MG63 (cell line): Measurements from ENCODE around the gene MTHFD2. TPM values are rescaled to one million over a fixed set of nuclear protein-coding genes. Genes with fewer than 3 reads are reported as not detected.

Experiments used
- DNase-seq: peaks from one replicate; pipeline ENCODE4 v3.0.0-alpha.2; 2020
- H3K27me3 ChIP-seq: fragments of 250-450 bp; sonication (Bioruptor Pico); 2 replicates; pipeline ENCODE4 v1.5.1; 2020; ENCODE audit warnings: mild to moderate bottlenecking, moderate library complexity
- H3K36me3 ChIP-seq: fragments of 250-450 bp; sonication (Bioruptor Pico); 2 replicates; pipeline ENCODE4 v1.5.1; 2020; ENCODE audit warnings: mild to moderate bottlenecking, moderate library complexity
- H3K4me3 ChIP-seq: fragments of 250-450 bp; sonication (Bioruptor Pico); 2 replicates; pipeline ENCODE4 v1.5.1; 2020; ENCODE audit warnings: mild to moderate bottlenecking, moderate library complexity
- H3K9me3 ChIP-seq: fragments of 250-450 bp; sonication (Bioruptor Pico); 2 replicates; pipeline ENCODE4 v1.5.1; 2020; ENCODE audit warnings: mild to moderate bottlenecking, moderate library complexity
- total RNA-seq: library from RNA; depleted of rRNA; stranded (reverse); fragments of >200 nt; shearing (Covaris generic); gene quantifications from 2 replicates; pipeline ENCODE4 v1.2.3, GENCODE V29; 2014; ENCODE audit warnings: low replicate concordance

MTHFD2 gene
- total RNA-seq, 1 experiment from 2014 or later: 448 TPM

DNA sequence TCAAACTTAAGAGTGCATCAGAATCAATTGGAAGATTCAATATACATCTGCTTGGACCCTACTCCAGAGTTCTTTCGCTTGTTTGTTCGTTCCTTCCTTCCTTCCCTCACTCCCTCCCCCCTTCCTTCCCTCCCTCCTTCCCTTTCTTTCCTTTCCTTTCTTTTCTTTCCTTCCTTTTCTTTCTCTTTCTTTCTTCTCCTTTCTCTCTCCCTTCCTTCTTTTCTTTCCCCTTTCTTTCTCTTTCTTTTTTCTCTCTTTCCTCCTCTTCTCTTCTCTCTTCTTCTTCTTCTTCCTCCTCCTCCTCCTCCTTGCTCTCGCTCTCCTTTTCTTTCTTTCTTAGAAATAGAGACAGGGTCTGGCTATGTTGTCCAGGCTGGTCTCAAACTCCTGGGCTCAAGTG lies 45.9 kb downstream of the MTHFD2 start:
- no peak for DNase-seq
- Histone ChIP-seq H3K4me3 (no peak overlapping the region), H3K9me3 (no peaks in the 10 kb centered on the region; the same call in 1 of the 2 replicates), H3K36me3 (no peaks in the 10 kb centered on the region), H3K27me3 (no peaks in the 10 kb centered on the region)

GRCh38 chr2:74246496-74247195 lies 48.2 kb downstream of the MTHFD2 start:
- H3K4me3 ChIP-seq: no peak overlapping the region
- no peaks in the 10 kb centered on the region for H3K9me3 ChIP-seq
- DNase-seq: no peak
- no peaks in the 10 kb centered on the region for H3K27me3 ChIP-seq
- no peaks in the 10 kb centered on the region for H3K36me3 ChIP-seq

GRCh38 chr2:74249406-74250122 lies 51.1 kb downstream of the MTHFD2 start:
- Histone ChIP-seq H3K36me3 (no peaks in the 10 kb centered on the region), H3K4me3 (no peak overlapping the region), H3K9me3 (no peaks in the 10 kb centered on the region), H3K27me3 (no peaks in the 10 kb centered on the region)
- no peak for DNase-seq

GRCh38 chr2:74250189-74250631 lies 51.8 kb downstream of the MTHFD2 start:
- no peaks in the 10 kb centered on the region for H3K27me3 ChIP-seq
- H3K4me3 ChIP-seq: no peak overlapping the region
- H3K9me3 ChIP-seq: no peaks in the 10 kb centered on the region
- H3K36me3 ChIP-seq: no peaks in the 10 kb centered on the region
- DNase-seq: no peak

DNA sequence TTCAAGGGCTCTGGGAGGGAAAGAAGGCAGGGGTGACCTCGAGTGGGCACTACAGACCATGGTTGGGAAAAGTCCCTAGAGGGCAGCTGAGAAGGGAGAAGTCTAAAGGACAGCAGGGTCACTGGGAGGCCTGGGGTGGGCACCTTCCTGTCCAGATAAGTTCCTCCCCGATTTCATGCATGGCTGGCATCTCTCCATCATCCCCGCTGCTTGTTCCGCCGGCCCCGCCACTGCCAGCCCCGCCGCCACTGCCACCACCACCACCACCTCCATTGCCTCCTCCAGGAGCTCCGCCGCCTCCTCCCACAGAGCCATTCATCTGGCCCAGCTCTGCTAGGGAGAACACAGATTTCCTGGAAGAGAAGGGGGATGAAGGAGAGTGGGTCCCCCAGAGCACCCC lies 53.6 kb downstream of the MTHFD2 start:
- no peaks in the 10 kb centered on the region for H3K9me3 ChIP-seq
- no peaks in the 10 kb centered on the region for H3K27me3 ChIP-seq
- no peak overlapping the region for H3K4me3 ChIP-seq
- H3K36me3 ChIP-seq: no peaks in the 10 kb centered on the region
- no peak for DNase-seq

DNA sequence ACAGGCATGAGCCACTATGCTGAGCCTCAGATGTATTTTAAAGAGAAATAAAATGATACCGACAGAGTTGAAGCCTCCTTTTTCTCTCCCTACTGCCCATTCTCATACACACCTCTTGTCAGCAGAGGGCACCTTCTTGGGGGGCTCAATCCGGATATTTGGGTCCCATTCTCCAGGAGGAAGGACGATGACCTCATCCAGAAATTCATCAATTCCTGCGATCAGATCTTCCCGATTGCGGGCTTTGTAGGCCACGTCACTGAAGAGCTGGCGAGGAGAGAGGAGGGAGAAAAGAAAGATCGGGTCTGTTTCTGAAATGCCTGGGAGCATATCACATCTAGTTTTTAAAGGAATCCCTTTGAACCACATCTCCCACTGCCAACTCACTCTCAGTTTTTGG lies 54.4 kb downstream of the MTHFD2 start:
- no peaks in the 10 kb centered on the region for H3K27me3 ChIP-seq
- no peak overlapping the region for H3K4me3 ChIP-seq
- no peaks in the 10 kb centered on the region for H3K36me3 ChIP-seq
- DNase-seq: no peak
- H3K9me3 ChIP-seq: no peaks in the 10 kb centered on the region

GRCh38 chr2:74253306-74253970 lies 55.0 kb downstream of the MTHFD2 start:
- Histone ChIP-seq H3K9me3 (no peaks in the 10 kb centered on the region), H3K27me3 (no peaks in the 10 kb centered on the region), H3K4me3 (no peak overlapping the region), H3K36me3 (no peaks in the 10 kb centered on the region)
- DNase-seq: no peak

DNA sequence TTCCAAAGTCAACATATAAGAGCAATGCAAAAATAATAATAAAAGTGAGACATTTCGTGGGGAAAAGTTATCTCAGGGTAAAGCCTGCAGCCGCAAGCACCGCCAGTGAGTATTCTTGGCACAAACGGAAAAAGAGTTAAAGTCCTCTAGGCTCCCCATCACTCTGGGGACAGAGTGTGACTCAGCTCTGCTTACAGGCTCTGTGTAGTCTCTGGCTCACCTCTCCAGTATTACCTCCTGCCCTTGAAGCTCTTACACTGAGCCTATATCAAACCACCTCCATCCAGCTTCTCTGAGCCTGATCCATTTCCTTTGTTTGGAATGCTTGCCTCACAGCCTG lies 55.5 kb downstream of the MTHFD2 start:
- no peak for DNase-seq
- no peaks in the 10 kb centered on the region for H3K36me3 ChIP-seq

DNA sequence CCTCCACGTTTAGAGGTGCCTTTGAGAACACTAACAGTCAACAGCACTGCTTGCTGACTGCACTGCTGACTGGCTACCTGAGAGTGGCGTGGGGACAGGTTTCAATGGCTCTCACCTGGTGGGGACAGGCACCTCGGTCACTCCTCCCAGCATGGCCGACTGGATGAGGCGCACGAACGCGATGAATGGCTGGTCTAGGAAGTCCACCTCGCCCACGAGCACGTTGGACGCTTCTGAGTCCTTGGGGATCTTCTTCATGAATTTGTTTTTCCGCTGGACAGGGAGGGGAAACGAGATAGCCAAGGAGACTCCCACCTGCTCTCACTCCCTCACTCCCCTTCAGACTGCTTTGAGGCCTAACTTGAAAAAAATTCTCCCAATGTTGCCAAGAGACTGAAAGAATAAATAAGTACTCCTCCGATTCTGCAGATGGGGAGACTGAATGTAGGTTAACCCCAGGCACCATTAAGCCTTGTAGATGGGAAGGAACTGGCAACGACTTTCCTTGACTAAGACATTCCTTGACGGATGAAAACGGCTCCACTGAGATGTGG lies 57.3 kb downstream of the MTHFD2 start:
- no peak for DNase-seq
- H3K27me3 ChIP-seq: no peaks in the 10 kb centered on the region
- H3K4me3 ChIP-seq: no peak overlapping the region
- H3K36me3 ChIP-seq: no peaks in the 10 kb centered on the region
- no peaks in the 10 kb centered on the region for H3K9me3 ChIP-seq

More for the DNA sequence above, 55.5 kb downstream of the MTHFD2 start:
- Histone ChIP-seq H3K9me3 (no peaks in the 10 kb centered on the region), H3K4me3 (no peak overlapping the region), H3K27me3 (no peaks in the 10 kb centered on the region)

DNA sequence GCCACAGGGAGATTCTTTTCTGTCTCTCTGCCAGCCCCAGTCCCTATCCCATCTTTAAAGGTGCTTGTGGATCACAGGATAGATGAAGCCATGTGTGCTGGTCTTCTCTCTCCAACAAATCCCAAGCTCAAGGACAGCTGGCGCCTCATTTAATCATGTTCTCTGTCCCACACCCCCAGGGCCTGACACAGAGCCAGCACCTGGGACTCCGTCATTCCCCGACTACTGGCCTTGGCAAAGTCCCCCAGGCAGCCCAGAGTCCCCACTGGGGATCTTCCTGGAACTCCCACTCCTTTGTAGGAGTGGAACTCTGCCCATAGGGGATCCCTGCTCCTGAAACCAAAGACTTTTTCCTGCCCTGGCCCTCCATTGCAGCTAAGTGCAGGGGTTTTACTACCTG lies 60.8 kb downstream of the MTHFD2 start:
- Histone ChIP-seq H3K4me3 (no peak overlapping the region), H3K36me3 (no peaks in the 10 kb centered on the region), H3K27me3 (no peaks in the 10 kb centered on the region), H3K9me3 (no peaks in the 10 kb centered on the region)
- DNase-seq: no peak

- Histone ChIP-seq H3K36me3 (no peaks in the 10 kb centered on the region), H3K27me3 (no peaks in the 10 kb centered on the region), H3K4me3 (no peak overlapping the region), H3K9me3 (no peaks in the 10 kb centered on the region)
- no peak for DNase-seq
These were observed 61.3 kb downstream of the MTHFD2 start for GRCh38 chr2:74259733-74260132.

DNA sequence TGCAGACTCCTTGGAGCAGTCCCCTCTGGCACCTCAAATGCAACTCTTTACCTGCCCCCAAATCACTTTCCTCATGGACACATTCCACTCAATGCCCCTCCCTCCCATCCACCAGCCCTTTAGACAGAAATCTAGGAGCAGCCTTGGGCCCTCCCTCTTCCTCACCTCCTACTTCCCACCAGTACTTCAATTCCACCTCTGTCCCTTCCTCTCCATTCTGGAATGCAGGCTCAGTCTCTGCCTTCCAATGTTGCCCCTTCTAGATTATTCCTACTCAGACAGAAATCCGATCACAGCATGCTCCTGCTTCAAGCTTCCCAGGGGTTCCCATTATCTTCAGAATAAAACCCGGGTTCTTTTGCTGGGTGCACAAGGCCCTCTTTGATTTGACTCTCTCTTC lies 62.1 kb downstream of the MTHFD2 start:
- H3K4me3 ChIP-seq: no peak overlapping the region
- DNase-seq: no peak
- no peaks in the 10 kb centered on the region for H3K36me3 ChIP-seq
- no peaks in the 10 kb centered on the region for H3K9me3 ChIP-seq
- H3K27me3 ChIP-seq: no peaks in the 10 kb centered on the region

GRCh38 chr2:74261204-74261864 lies 62.9 kb downstream of the MTHFD2 start:
- Histone ChIP-seq H3K4me3 (no peak overlapping the region), H3K36me3 (no peaks in the 10 kb centered on the region), H3K9me3 (no peaks in the 10 kb centered on the region), H3K27me3 (no peaks in the 10 kb centered on the region)
- DNase-seq: peak; percentile 18

DNA sequence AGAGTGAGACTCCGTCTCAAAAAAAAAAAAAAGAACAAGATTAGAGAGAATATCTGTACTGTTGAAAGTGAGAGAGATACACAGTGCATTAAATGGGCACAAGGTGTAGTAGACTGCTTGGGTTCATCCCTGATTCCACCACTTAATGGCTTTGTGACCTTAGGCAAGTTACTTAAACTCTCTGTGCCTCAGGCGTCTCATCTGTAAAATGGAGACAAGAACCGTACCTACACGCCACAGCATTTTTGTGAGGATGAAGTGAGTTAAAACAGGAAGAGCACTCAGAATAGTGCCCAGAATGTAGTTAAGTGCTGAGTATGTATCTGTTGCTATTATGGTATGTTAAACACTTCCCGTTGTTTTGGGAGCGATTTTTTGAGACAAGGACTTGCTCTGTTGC lies 64.3 kb downstream of the MTHFD2 start:
- DNase-seq: no peak
- no peaks in the 10 kb centered on the region for H3K9me3 ChIP-seq
- H3K27me3 ChIP-seq: no peaks in the 10 kb centered on the region
- no peaks in the 10 kb centered on the region for H3K36me3 ChIP-seq
- no peak overlapping the region for H3K4me3 ChIP-seq

DNA sequence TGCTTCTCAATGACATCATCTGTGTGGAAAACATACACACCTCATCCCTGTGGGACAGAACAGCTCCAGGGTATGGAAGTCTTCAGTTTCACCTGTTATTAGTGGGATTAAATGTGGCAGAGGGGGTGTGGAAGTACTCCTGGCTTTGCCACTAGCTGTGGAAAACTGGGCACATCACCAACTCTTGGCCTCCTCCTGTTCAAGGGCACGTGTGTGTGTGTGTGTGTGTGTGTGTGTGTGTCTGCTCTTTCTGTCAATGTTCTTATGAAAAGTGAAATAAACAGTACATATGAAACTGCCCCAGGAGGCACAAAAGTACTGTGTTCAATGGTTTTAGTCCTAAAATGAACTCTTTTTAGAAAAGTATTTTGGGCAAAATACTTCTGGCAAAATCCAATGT lies 65.9 kb downstream of the MTHFD2 start:
- Histone ChIP-seq H3K4me3 (no peak overlapping the region), H3K9me3 (no peaks in the 10 kb centered on the region), H3K36me3 (no peaks in the 10 kb centered on the region), H3K27me3 (no peaks in the 10 kb centered on the region)
- DNase-seq: no peak

DNA sequence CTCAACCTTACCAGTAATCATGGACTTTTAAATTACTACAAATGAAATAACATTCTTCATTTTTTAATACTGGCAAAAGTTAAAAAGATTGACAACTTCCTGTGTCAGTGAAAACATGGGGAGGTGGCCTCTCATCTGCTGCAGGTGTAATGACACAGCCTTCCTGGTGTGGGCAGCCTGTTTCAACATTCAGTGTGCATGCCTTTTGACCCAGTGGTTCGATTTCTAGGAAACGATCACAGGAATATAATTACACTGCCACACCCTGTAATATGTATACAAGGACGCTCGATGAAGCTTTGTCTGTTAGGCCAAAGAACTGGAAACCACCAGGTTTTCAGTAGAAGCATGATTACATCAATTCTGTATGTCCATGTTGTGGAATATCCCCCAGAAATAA lies 68.7 kb downstream of the MTHFD2 start:
- Histone ChIP-seq H3K27me3 (no peaks in the 10 kb centered on the region), H3K9me3 (no peaks in the 10 kb centered on the region), H3K36me3 (no peaks in the 10 kb centered on the region), H3K4me3 (no peak overlapping the region)
- no peak for DNase-seq
